Activated T-helper 1 cell treated with anti-CD3 and anti-CD28 coated beads, Interleukin-12 subunit alpha, Interleukin-12 subunit beta, Interleukin-2, Interleukin-4 antibody, amounts not matched to agents 30 ng/mL and 10 ng/mL and 1 ng/mL, durations not matched to agents 14 hours and 24 hours and 36 hours (primary cell): ENCODE results near the gene ALS2CL. TPM values are rescaled to one million over a fixed set of nuclear protein-coding genes. Genes with fewer than 3 reads are reported as not detected.
A peak's percentile ranks its signal among the peaks of the same experiment; 100 is the strongest.
"Not testable (repeated sequence)": the region's sequence is repeated elsewhere in the genome, so short reads cannot be mapped to it uniquely, and the experiment has no call there.

Experiments used
- DNase-seq: peaks from one replicate; pipeline ENCODE4 v3.0.0; 2021; ENCODE audit warnings: low spot score
- H3K27ac Mint-ChIP-seq: one replicate; pipeline ENCODE4 v1.8.0; 2021; ENCODE audit warnings: mild to moderate bottlenecking, mixed read lengths
- H3K27me3 Mint-ChIP-seq: one replicate; pipeline ENCODE4 v1.8.0; 2022; ENCODE audit warnings: mild to moderate bottlenecking, moderate library complexity, mixed read lengths; ENCODE audit not compliant: insufficient read depth
- H3K36me3 Mint-ChIP-seq: one replicate; pipeline ENCODE4 v1.8.0; 2021; ENCODE audit warnings: low read depth, mixed read lengths
- H3K4me1 Mint-ChIP-seq: one replicate; pipeline ENCODE4 v1.8.0; 2021; ENCODE audit warnings: low read depth, mixed read lengths
- H3K4me3 Mint-ChIP-seq: one replicate; pipeline ENCODE4 v1.8.0; 2021; ENCODE audit warnings: mild to moderate bottlenecking, moderate library complexity, mixed read lengths
- H3K9me3 Mint-ChIP-seq: one replicate; pipeline ENCODE4 v1.8.0; 2021; ENCODE audit warnings: mixed read lengths
- intact Hi-C: fragments of 100-400 bp; cut with micrococcal nuclease; formaldehyde crosslinking; loops from one replicate; pipeline ENCODE4 v1.15.1; 2024
- total RNA-seq: library from RNA; stranded (reverse); gene quantifications from 2 replicates; pipeline ENCODE4 v1.2.3, GENCODE V29; 2022

Gene ALS2CL
- 0.10 and 0.22 TPM in 2 replicates for total RNA-seq

- peak; percentile 51 for DNase-seq
- Mint-ChIP-seq H3K4me1 (peaks cover 33% of the 10 kb centered on the region), H3K4me3 (peak within 1 kb of the TSS; percentile 72), H3K36me3 (no peaks in the 10 kb centered on the region), H3K27ac (no peak within 1 kb of the TSS), H3K27me3 (peaks cover 20% of the 10 kb centered on the region), H3K9me3 (no peaks in the 10 kb centered on the region)
- intact Hi-C loops, result loop anchor here (2.0 kb wide), 1 partner anchor 62 kb away; no protein-coding TSS in a partner anchor
These were observed at the start of gene ALS2CL for GRCh38 chr3:46693038-46693891. ALS2CL (minus strand) TSS chr3:46693679; CDS start chr3:46689440, 4,239 bp downstream.

- H3K4me1 Mint-ChIP-seq, result no peaks in the 10 kb centered on the region
- intact Hi-C loops, result no loop called here
- no peaks in the 10 kb centered on the region for H3K36me3 Mint-ChIP-seq
- no peak overlapping the region for H3K4me3 Mint-ChIP-seq
- H3K9me3 Mint-ChIP-seq, result no peaks in the 10 kb centered on the region
- H3K27ac Mint-ChIP-seq, result no peak overlapping the region
- no peak for DNase-seq
- H3K27me3 Mint-ChIP-seq, result peaks cover 10% of the 10 kb centered on the region
These were observed 49.6 kb upstream of the ALS2CL start for GRCh38 chr3:46742992-46743585.

GRCh38 chr3:46739565-46739964 is 46.1 kb upstream of the ALS2CL start:
- DNase-seq, H3K36me3 Mint-ChIP-seq, H3K4me3 Mint-ChIP-seq, H3K9me3 Mint-ChIP-seq, H3K4me1 Mint-ChIP-seq, intact Hi-C loops, H3K27ac Mint-ChIP-seq: not testable (repeated sequence)
- H3K27me3 Mint-ChIP-seq, result peaks cover 16% of the 10 kb centered on the region

- no peak overlapping the region for H3K27ac Mint-ChIP-seq
- H3K27me3 Mint-ChIP-seq, result peaks cover 14% of the 10 kb centered on the region
- H3K4me3 Mint-ChIP-seq, result no peak overlapping the region
- DNase-seq, result no peak
- no peaks in the 10 kb centered on the region for H3K36me3 Mint-ChIP-seq
- no peaks in the 10 kb centered on the region for H3K4me1 Mint-ChIP-seq
- no peaks in the 10 kb centered on the region for H3K9me3 Mint-ChIP-seq
- intact Hi-C loops, result no loop called here
These were observed 43.9 kb upstream of the ALS2CL start for GRCh38 chr3:46737329-46737731.

- DNase-seq, result no peak
- H3K36me3 Mint-ChIP-seq, result no peaks in the 10 kb centered on the region
- H3K4me3 Mint-ChIP-seq, result no peak overlapping the region
These were observed 42.8 kb upstream of the ALS2CL start for GRCh38 chr3:46736006-46736872.

GRCh38 chr3:46734773-46735172 is 41.3 kb upstream of the ALS2CL start:
- H3K27ac Mint-ChIP-seq, result no peak overlapping the region
- no peak for DNase-seq
- H3K36me3 Mint-ChIP-seq, result no peaks in the 10 kb centered on the region
- H3K4me1 Mint-ChIP-seq, result no peaks in the 10 kb centered on the region
- intact Hi-C loops, result no loop called here
- H3K4me3 Mint-ChIP-seq, result no peak overlapping the region
- no peaks in the 10 kb centered on the region for H3K9me3 Mint-ChIP-seq
- peaks cover 14% of the 10 kb centered on the region for H3K27me3 Mint-ChIP-seq

More at GRCh38 chr3:46736006-46736872, 42.8 kb upstream of the ALS2CL start:
- peaks cover 14% of the 10 kb centered on the region for H3K27me3 Mint-ChIP-seq
- no peaks in the 10 kb centered on the region for H3K4me1 Mint-ChIP-seq
- intact Hi-C loops, result no loop called here
- H3K27ac Mint-ChIP-seq, result no peak overlapping the region
- no peaks in the 10 kb centered on the region for H3K9me3 Mint-ChIP-seq

- no peak for DNase-seq
- intact Hi-C loops, result no loop called here
- no peaks in the 10 kb centered on the region for H3K4me1 Mint-ChIP-seq
These were observed 39.7 kb upstream of the ALS2CL start for GRCh38 chr3:46733026-46733800.

GRCh38 chr3:46731795-46732194 is 38.3 kb upstream of the ALS2CL start:
- no peak for DNase-seq
- H3K27me3 Mint-ChIP-seq, result peaks cover 6% of the 10 kb centered on the region

More at GRCh38 chr3:46733026-46733800, 39.7 kb upstream of the ALS2CL start:
- H3K27me3 Mint-ChIP-seq, result peaks cover 12% of the 10 kb centered on the region
- H3K36me3 Mint-ChIP-seq, result no peaks in the 10 kb centered on the region
- no peaks in the 10 kb centered on the region for H3K9me3 Mint-ChIP-seq
- no peak overlapping the region for H3K27ac Mint-ChIP-seq
- H3K4me3 Mint-ChIP-seq, result no peak overlapping the region

GRCh38 chr3:46730819-46731218 is 37.3 kb upstream of the ALS2CL start:
- Mint-ChIP-seq H3K27ac (no peak overlapping the region), H3K36me3 (no peaks in the 10 kb centered on the region), H3K27me3 (peaks cover 9% of the 10 kb centered on the region), H3K9me3 (no peaks in the 10 kb centered on the region), H3K4me1 (no peaks in the 10 kb centered on the region), H3K4me3 (no peak overlapping the region)
- DNase-seq, result no peak
- intact Hi-C loops, result no loop called here

More at GRCh38 chr3:46731795-46732194, 38.3 kb upstream of the ALS2CL start:
- Mint-ChIP-seq H3K4me3 (no peak overlapping the region), H3K27ac (no peak overlapping the region), H3K4me1 (no peaks in the 10 kb centered on the region), H3K36me3 (no peaks in the 10 kb centered on the region), H3K9me3 (no peaks in the 10 kb centered on the region)
- intact Hi-C loops, result no loop called here

- no peak overlapping the region for H3K27ac Mint-ChIP-seq
- intact Hi-C loops, result no loop called here
- DNase-seq, result no peak
- H3K27me3 Mint-ChIP-seq, result peaks cover 5% of the 10 kb centered on the region
- H3K4me1 Mint-ChIP-seq, result no peaks in the 10 kb centered on the region
- H3K36me3 Mint-ChIP-seq, result no peaks in the 10 kb centered on the region
- no peaks in the 10 kb centered on the region for H3K9me3 Mint-ChIP-seq
- H3K4me3 Mint-ChIP-seq, result no peak overlapping the region
These were observed 35.6 kb upstream of the ALS2CL start for GRCh38 chr3:46729038-46729437.

GRCh38 chr3:46725621-46726314 is 32.3 kb upstream of the ALS2CL start:
- H3K4me1 Mint-ChIP-seq, result no peaks in the 10 kb centered on the region
- H3K9me3 Mint-ChIP-seq, result peaks cover 3% of the 10 kb centered on the region
- H3K36me3 Mint-ChIP-seq, result no peaks in the 10 kb centered on the region
- no peak overlapping the region for H3K4me3 Mint-ChIP-seq
- intact Hi-C loops, result no loop called here
- DNase-seq, result no peak
- H3K27ac Mint-ChIP-seq, result no peak overlapping the region
- peaks cover 5% of the 10 kb centered on the region for H3K27me3 Mint-ChIP-seq

- Mint-ChIP-seq H3K4me3 (no peak overlapping the region), H3K4me1 (no peaks in the 10 kb centered on the region), H3K27me3 (peaks cover 9% of the 10 kb centered on the region), H3K27ac (no peak overlapping the region), H3K36me3 (no peaks in the 10 kb centered on the region), H3K9me3 (peaks cover 4% of the 10 kb centered on the region)
- intact Hi-C loops, result no loop called here
- no peak for DNase-seq
These were observed 30.9 kb upstream of the ALS2CL start for GRCh38 chr3:46724424-46724823.
